ENCODE results near the gene KLF15.

Gene KLF15

GRCh38 chr3:126313166-126313565, 44.0 kb downstream of the KLF15 start:
- no peak for DNase-seq
- intact Hi-C loops (cut with DNase I): no loop called here

- intact Hi-C loops (cut with DNase I): no loop called here
- no peak for DNase-seq
Measured at GRCh38 chr3:126312341-126312740, 44.9 kb downstream of the KLF15 start.

- intact Hi-C loops (cut with DNase I): no loop called here
- no peak for DNase-seq
Measured at GRCh38 chr3:126311338-126311978, 45.8 kb downstream of the KLF15 start.

- intact Hi-C loops (cut with DNase I): no loop called here
- peak in 1 of 10 donors; percentile 53 for DNase-seq
Measured at GRCh38 chr3:126310816-126311215, 46.4 kb downstream of the KLF15 start.

GRCh38 chr3:126309861-126310655, 47.1 kb downstream of the KLF15 start:
- intact Hi-C loops (cut with DNase I): no loop called here
- DNase-seq: peak in 1 of 10 donors; percentile 65

GRCh38 chr3:126309165-126309564, 48.0 kb downstream of the KLF15 start:
- DNase-seq: peak in 1 of 10 donors; percentile 38
- intact Hi-C loops (cut with DNase I): no loop called here

GRCh38 chr3:126308394-126309125, 48.6 kb downstream of the KLF15 start:
- intact Hi-C loops (cut with DNase I): no loop called here
- DNase-seq: peak in 1 of 10 donors; percentile 55

- DNase-seq: no peak
- intact Hi-C loops (cut with DNase I): no loop called here
Measured at GRCh38 chr3:126307591-126308393, 49.4 kb downstream of the KLF15 start.

- intact Hi-C loops (cut with DNase I): no loop called here
- peak in 1 of 10 donors; percentile 58 for DNase-seq
Measured at GRCh38 chr3:126306888-126307482, 50.2 kb downstream of the KLF15 start.

- no peak for DNase-seq
- intact Hi-C loops (cut with DNase I): no loop called here
Measured at GRCh38 chr3:126306397-126306796, 50.8 kb downstream of the KLF15 start.

- no peak for DNase-seq
- intact Hi-C loops (cut with DNase I): no loop called here
Measured at GRCh38 chr3:126305427-126305826, 51.8 kb downstream of the KLF15 start.

GRCh38 chr3:126304704-126305103, 52.5 kb downstream of the KLF15 start:
- no peak for DNase-seq

GRCh38 chr3:126304291-126304690, 52.9 kb downstream of the KLF15 start:
- intact Hi-C loops (cut with DNase I): no loop called here
- no peak for DNase-seq

More at GRCh38 chr3:126304704-126305103, 52.5 kb downstream of the KLF15 start:
- intact Hi-C loops (cut with DNase I): no loop called here

GRCh38 chr3:126303272-126303671, 53.9 kb downstream of the KLF15 start:
- DNase-seq: no peak
- intact Hi-C loops (cut with DNase I): no loop called here

- intact Hi-C loops (cut with DNase I): no loop called here
- DNase-seq: no peak
Measured at GRCh38 chr3:126300761-126301481, 56.3 kb downstream of the KLF15 start.

GRCh38 chr3:126300001-126300760, 57.0 kb downstream of the KLF15 start:
- intact Hi-C loops (cut with DNase I): no loop called here
- DNase-seq: no peak

GRCh38 chr3:126295407-126295939, 61.7 kb downstream of the KLF15 start:
- intact Hi-C loops (cut with DNase I): no loop called here
- no peak for DNase-seq

GRCh38 chr3:126294211-126294808, 62.9 kb downstream of the KLF15 start:
- intact Hi-C loops (cut with DNase I): no loop called here
- no peak for DNase-seq
